Measurements from ENCODE around the gene CCNG2. TPM values are rescaled to one million over a fixed set of nuclear protein-coding genes. Genes with fewer than 3 reads are reported as not detected.

CCNG2 gene
- total and polyA plus RNA-seq, 9 of the 15 experiments (the other 6 are each of a cell fraction or from before 2014, with no cell fraction given), result 0.49 to 6.6 (median 2.9) TPM

- TF ChIP-seq ZFP36 (IDR thresholded peaks at IDR 0.05; ENCODE audit: low read depth, low read length, partially characterized antibody) (no peak), KLF1 (tag; IDR thresholded peaks at IDR 0.05) (no peak), ZBTB8A (IDR thresholded peaks at IDR 0.05; ENCODE audit: partially characterized antibody) (no peak), TCF3 (CRISPR knock-in tag; IDR thresholded peaks at IDR 0.05) (peak; percentile 34; the same call in 1 of the 2 replicates), SMAD1 (IDR thresholded peaks at IDR 0.05; ENCODE audit: low read depth, low read length, partially characterized antibody) (no peak), NEUROD1 (IDR thresholded peaks at IDR 0.05; ENCODE audit: borderline replicate concordance, low read depth, low read length, partially characterized antibody) (no peak), POU5F1 (IDR thresholded peaks at IDR 0.05; ENCODE audit: borderline replicate concordance, low read depth, low read length, partially characterized antibody) (no peak), JUND (IDR thresholded peaks at IDR 0.05; ENCODE audit: borderline replicate concordance, low read depth, low read length) (no peak; the same call in 1 of the 2 replicates), JUND (tag; IDR thresholded peaks at IDR 0.05; ENCODE audit: borderline replicate concordance, low read depth, low read length) (no peak; the same call in 2 of the 3 replicates), ZNF134 (CRISPR knock-in tag; conservative IDR thresholded peaks at IDR 0.05) (no peak), ARNT (IDR thresholded peaks at IDR 0.05) (no peak), BACH1 (tag; IDR thresholded peaks at IDR 0.05) (0 out of 2 replicates have a peak, but pooled peaks have one; percentile 31), MBD1 (CRISPR knock-in tag; IDR thresholded peaks at IDR 0.05) (no peak), ZNF175 (CRISPR knock-in tag; IDR thresholded peaks at IDR 0.05; ENCODE audit: low read depth) (no peak), BHLHE40 (IDR thresholded peaks at IDR 0.05; ENCODE audit: low read length) (no peak), TRIM24 (IDR thresholded peaks at IDR 0.05) (no peak), HLTF (IDR thresholded peaks at IDR 0.05) (no peak), TCF15 (CRISPR knock-in tag; IDR thresholded peaks at IDR 0.05) (no peak), FOXK2 (conservative IDR thresholded peaks at IDR 0.05 in 1 of 2, IDR thresholded peaks at IDR 0.05 in 1 of 2; ENCODE audit: low read depth in 2 of 2) (no peak), ZNF696 (CRISPR knock-in tag; conservative IDR thresholded peaks at IDR 0.05) (no peak), ATF4 (CRISPR knock-in tag; IDR thresholded peaks at IDR 0.05) (no peak), NFE2 (IDR thresholded peaks at IDR 0.05; ENCODE audit: low read depth) (peak; percentile 35; the same call in 1 of the 2 replicates), RAD21 (CRISPR knock-in tag; conservative IDR thresholded peaks at IDR 0.05 in 1 of 2, IDR thresholded peaks at IDR 0.05 in 1 of 2) (no peak)
Measured at GRCh38 chr4:77146186-77147078, 10.6 kb upstream of the CCNG2 start (continued).
